ENCODE data around the gene CHST13. TPM values are rescaled to one million over a fixed set of nuclear protein-coding genes. Genes with fewer than 3 reads are reported as not detected.

The CHST13 gene
- total RNA-seq, 1 experiment from 2014 or later = not detected

GRCh38 chr3:126524429-126524988, 554 bp downstream of the CHST13 start:
- BruUV-seq (replicated peaks) = no TSS peak
- Histone ChIP-seq H4K20me1 (ENCODE audit: low read length) (no peaks in the 10 kb centered on the region), H2AFZ (ENCODE audit: low read length) (peak overlapping the region; percentile 34; the same call in 1 of the 2 replicates), H3K27me3 (ENCODE audit: low read length) (peaks cover 13% of the 10 kb centered on the region), H3K4me2 (ENCODE audit: low read length) (peak overlapping the region; percentile 53), H3K79me2 (ENCODE audit: low read length) (no peaks in the 10 kb centered on the region), H3K27ac (ENCODE audit: low read length) (no peak overlapping the region), H3K9ac (ENCODE audit: low read length) (no peak overlapping the region), H3K9me3 (ENCODE audit: low read length) (no peaks in the 10 kb centered on the region), H3F3A (ENCODE audit: low read length, unreplicated experiment) (no peaks in the 10 kb centered on the region), H3K4me3 (ENCODE audit: low read length) (peak overlapping the region; percentile 38; the same call in 1 of the 2 replicates), H3K36me3 (ENCODE audit: low read depth, low read length) (no peaks in the 10 kb centered on the region), H3K4me1 (ENCODE audit: insufficient read depth, low read length) (no peaks in the 10 kb centered on the region), H3K9me2 (replicated peaks; ENCODE audit: low read length) (no peaks in the 10 kb centered on the region)
- DNase-seq = no peak
- intact Hi-C loops (cut with micrococcal nuclease) = no loop called here
- no peak for ATAC-seq
- CTCF ChIA-PET = no interaction called here
- no peak for TF ChIP-seq EZH2phosphoT487 (IDR thresholded peaks at IDR 0.05; ENCODE audit: borderline replicate concordance, low read length)
- TF ChIP-seq CTCF (conservative IDR thresholded peaks at IDR 0.05; ENCODE audit: low read depth, low read length) = no peak
- TF ChIP-seq EZH2 (IDR thresholded peaks at IDR 0.05; ENCODE audit: low read length, unreplicated experiment) = no peak
- POLR2A ChIA-PET (ENCODE audit: unreplicated experiment) = no interaction called here

- Histone ChIP-seq H3F3A (ENCODE audit: low read length, unreplicated experiment) (no peaks in the 10 kb centered on the region), H3K4me1 (ENCODE audit: insufficient read depth, low read length) (no peaks in the 10 kb centered on the region), H3K4me3 (ENCODE audit: low read length) (no peak overlapping the region), H4K20me1 (ENCODE audit: low read length) (no peaks in the 10 kb centered on the region), H3K36me3 (ENCODE audit: low read depth, low read length) (no peaks in the 10 kb centered on the region), H3K4me2 (ENCODE audit: low read length) (no peak overlapping the region), H3K9me2 (replicated peaks; ENCODE audit: low read length) (no peaks in the 10 kb centered on the region), H3K79me2 (ENCODE audit: low read length) (no peaks in the 10 kb centered on the region), H3K27ac (ENCODE audit: low read length) (no peak overlapping the region), H3K9me3 (ENCODE audit: low read length) (no peaks in the 10 kb centered on the region), H2AFZ (ENCODE audit: low read length) (no peak overlapping the region), H3K9ac (ENCODE audit: low read length) (no peak overlapping the region), H3K27me3 (ENCODE audit: low read length) (peaks cover 13% of the 10 kb centered on the region)
- no TSS peak for BruUV-seq (replicated peaks)
- intact Hi-C loops (cut with micrococcal nuclease) = no loop called here
- CTCF ChIA-PET = no interaction called here
- DNase-seq (no peak), ATAC-seq (no peak)
- POLR2A ChIA-PET (ENCODE audit: unreplicated experiment) = no interaction called here
- TF ChIP-seq CTCF (conservative IDR thresholded peaks at IDR 0.05; ENCODE audit: low read depth, low read length) = no peak
- TF ChIP-seq EZH2phosphoT487 (IDR thresholded peaks at IDR 0.05; ENCODE audit: borderline replicate concordance, low read length) = no peak
- no peak for TF ChIP-seq EZH2 (IDR thresholded peaks at IDR 0.05; ENCODE audit: low read length, unreplicated experiment)
Observed at GRCh38 chr3:126525091-126525852, 1.3 kb downstream of the CHST13 start.
